HCT116 (cell line): ENCODE measurements around the gene SLC12A8.

Experiments
- ATF3 ChIP-seq: IDR thresholded peaks from 2 replicates; pipeline ENCODE4 v1.6.1; 2012
- CEBPB ChIP-seq: IDR thresholded peaks from 2 replicates; pipeline ENCODE4 v1.6.1; 2012; ENCODE audit warnings: low read depth
- CTCF ChIP-seq, 3 experiments: fragments of 200-600 bp in 1 of 3; sonication (generic) in 1 of 3; IDR thresholded peaks in 2 of 3; conservative IDR thresholded peaks in 1 of 3; 2 replicates each; pipeline ENCODE4 v1.5.1; 2012 to 2017; ENCODE audit warnings: low read depth in 2 of 3, low read length in 2 of 3, antibody characterized with exemption in 1 of 3, borderline replicate concordance in 1 of 3, control low read depth in 1 of 3, mild to moderate bottlenecking in 1 of 3, mixed read lengths in 1 of 3, mixed run types in 1 of 3, moderate library complexity in 1 of 3; ENCODE audit not compliant: insufficient read depth in 1 of 3
- SP1 ChIP-seq: IDR thresholded peaks from 2 replicates; pipeline ENCODE4 v1.6.1; 2012; ENCODE audit warnings: low read depth
- ZBTB33 ChIP-seq: IDR thresholded peaks from 2 replicates; pipeline ENCODE4 v1.6.1; 2011; ENCODE audit warnings: mild to moderate bottlenecking, low read length, moderate library complexity; ENCODE audit not compliant: insufficient replicate concordance; ENCODE audit errors: extremely low read depth
- ZFX ChIP-seq: fragments of 450-650 bp; IDR thresholded peaks from 2 replicates; pipeline ENCODE4 v1.6.1; 2017
- TF ChIP-seq, protein P1 (sequence below): IDR thresholded peaks from 2 replicates; pipeline ENCODE4 v1.6.1; 2012; ENCODE audit warnings: low read depth

- TF ChIP-seq ZBTB33 (no peak), ZFX (no peak), CEBPB (no peak), SP1 (no peak), ATF3 (no peak), CTCF (IDR thresholded peaks at IDR 0.05 in 2 of 3, conservative IDR thresholded peaks at IDR 0.05 in 1 of 3; ENCODE audit: borderline replicate concordance in 1 of 3, insufficient read depth in 1 of 3, low read depth in 2 of 3, low read length in 2 of 3) (no peak)
- TF ChIP-seq, protein P1, sequence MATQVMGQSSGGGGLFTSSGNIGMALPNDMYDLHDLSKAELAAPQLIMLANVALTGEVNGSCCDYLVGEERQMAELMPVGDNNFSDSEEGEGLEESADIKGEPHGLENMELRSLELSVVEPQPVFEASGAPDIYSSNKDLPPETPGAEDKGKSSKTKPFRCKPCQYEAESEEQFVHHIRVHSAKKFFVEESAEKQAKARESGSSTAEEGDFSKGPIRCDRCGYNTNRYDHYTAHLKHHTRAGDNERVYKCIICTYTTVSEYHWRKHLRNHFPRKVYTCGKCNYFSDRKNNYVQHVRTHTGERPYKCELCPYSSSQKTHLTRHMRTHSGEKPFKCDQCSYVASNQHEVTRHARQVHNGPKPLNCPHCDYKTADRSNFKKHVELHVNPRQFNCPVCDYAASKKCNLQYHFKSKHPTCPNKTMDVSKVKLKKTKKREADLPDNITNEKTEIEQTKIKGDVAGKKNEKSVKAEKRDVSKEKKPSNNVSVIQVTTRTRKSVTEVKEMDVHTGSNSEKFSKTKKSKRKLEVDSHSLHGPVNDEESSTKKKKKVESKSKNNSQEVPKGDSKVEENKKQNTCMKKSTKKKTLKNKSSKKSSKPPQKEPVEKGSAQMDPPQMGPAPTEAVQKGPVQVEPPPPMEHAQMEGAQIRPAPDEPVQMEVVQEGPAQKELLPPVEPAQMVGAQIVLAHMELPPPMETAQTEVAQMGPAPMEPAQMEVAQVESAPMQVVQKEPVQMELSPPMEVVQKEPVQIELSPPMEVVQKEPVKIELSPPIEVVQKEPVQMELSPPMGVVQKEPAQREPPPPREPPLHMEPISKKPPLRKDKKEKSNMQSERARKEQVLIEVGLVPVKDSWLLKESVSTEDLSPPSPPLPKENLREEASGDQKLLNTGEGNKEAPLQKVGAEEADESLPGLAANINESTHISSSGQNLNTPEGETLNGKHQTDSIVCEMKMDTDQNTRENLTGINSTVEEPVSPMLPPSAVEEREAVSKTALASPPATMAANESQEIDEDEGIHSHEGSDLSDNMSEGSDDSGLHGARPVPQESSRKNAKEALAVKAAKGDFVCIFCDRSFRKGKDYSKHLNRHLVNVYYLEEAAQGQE = no peak
Measured at GRCh38 chr3:125186800-125187598, 25.5 kb downstream of the SLC12A8 start.
